ENCODE data around the gene DPYD. TPM values are rescaled to one million over a fixed set of nuclear protein-coding genes. Genes with fewer than 3 reads are reported as not detected.

The DPYD gene
- total RNA-seq, 1 experiment from 2014 or later: 0.46 TPM

DNA sequence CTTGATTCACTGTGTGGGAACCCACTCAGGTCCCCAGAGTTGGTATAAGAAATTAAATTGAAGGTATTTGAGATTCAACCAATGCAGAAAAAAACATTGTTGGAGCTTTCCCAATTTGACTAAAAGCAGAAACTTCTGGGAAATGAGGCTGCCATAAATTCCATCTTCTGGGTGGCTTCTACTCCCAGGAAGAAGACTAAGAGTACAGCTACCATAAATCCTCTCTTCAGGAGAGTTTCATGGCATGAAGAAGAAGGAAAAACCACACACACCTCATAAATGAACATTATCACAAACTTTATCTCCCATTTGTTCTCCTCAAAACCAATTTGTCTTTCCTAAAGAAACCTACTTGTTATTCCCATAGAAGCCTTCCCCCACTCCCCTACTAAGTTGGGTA, 283.9 kb downstream of the DPYD start (continued):
- TF ChIP-seq, protein P1, sequence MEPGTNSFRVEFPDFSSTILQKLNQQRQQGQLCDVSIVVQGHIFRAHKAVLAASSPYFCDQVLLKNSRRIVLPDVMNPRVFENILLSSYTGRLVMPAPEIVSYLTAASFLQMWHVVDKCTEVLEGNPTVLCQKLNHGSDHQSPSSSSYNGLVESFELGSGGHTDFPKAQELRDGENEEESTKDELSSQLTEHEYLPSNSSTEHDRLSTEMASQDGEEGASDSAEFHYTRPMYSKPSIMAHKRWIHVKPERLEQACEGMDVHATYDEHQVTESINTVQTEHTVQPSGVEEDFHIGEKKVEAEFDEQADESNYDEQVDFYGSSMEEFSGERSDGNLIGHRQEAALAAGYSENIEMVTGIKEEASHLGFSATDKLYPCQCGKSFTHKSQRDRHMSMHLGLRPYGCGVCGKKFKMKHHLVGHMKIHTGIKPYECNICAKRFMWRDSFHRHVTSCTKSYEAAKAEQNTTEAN (CRISPR knock-in tag; IDR thresholded peaks at IDR 0.05): no peak
- no peak for TF ChIP-seq ZNF416 (CRISPR knock-in tag; IDR thresholded peaks at IDR 0.05)
- no peak for TF ChIP-seq NFE2L1 (CRISPR knock-in tag; IDR thresholded peaks at IDR 0.05)

DNA sequence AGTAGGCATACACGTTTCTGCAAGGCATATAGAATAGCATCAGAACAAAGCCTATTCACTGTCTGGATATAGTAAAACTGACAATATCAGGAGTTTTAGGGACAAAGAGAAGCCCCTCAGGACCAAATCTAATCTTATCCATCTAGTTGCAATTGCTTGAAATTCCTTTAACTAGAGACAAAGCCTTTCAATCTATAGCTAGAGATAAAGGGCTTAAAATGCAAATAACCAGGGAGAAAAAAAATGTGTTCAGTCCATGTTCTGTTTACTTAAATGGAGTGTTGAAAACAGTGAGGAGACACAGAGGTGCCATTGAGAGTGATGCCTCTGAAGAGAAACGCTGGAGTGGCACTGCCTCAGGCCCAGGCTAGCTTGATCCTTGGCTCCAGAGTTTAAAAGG, 286.1 kb downstream of the DPYD start:
- TF ChIP-seq, protein P1 (CRISPR knock-in tag; IDR thresholded peaks at IDR 0.05): no peak
- TF ChIP-seq ZNF317 (CRISPR knock-in tag; IDR thresholded peaks at IDR 0.05; ENCODE audit: borderline replicate concordance, low read depth) (no peak), GABPB1 (CRISPR knock-in tag; IDR thresholded peaks at IDR 0.05) (no peak), JUN (CRISPR knock-in tag; IDR thresholded peaks at IDR 0.05) (no peak), NR1H2 (CRISPR knock-in tag; IDR thresholded peaks at IDR 0.05) (no peak), PRRX2 (CRISPR knock-in tag; IDR thresholded peaks at IDR 0.05) (no peak), ESRRA (CRISPR knock-in tag; IDR thresholded peaks at IDR 0.05; ENCODE audit: borderline replicate concordance) (no peak)
- TF ChIP-seq, protein P2, sequence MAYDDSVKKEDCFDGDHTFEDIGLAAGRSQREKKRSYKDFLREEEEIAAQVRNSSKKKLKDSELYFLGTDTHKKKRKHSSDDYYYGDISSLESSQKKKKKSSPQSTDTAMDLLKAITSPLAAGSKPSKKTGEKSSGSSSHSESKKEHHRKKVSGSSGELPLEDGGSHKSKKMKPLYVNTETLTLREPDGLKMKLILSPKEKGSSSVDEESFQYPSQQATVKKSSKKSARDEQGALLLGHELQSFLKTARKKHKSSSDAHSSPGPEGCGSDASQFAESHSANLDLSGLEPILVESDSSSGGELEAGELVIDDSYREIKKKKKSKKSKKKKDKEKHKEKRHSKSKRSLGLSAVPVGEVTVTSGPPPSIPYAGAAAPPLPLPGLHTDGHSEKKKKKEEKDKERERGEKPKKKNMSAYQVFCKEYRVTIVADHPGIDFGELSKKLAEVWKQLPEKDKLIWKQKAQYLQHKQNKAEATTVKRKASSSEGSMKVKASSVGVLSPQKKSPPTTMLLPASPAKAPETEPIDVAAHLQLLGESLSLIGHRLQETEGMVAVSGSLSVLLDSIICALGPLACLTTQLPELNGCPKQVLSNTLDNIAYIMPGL (CRISPR knock-in tag; IDR thresholded peaks at IDR 0.05): no peak
- TF ChIP-seq, protein P3, sequence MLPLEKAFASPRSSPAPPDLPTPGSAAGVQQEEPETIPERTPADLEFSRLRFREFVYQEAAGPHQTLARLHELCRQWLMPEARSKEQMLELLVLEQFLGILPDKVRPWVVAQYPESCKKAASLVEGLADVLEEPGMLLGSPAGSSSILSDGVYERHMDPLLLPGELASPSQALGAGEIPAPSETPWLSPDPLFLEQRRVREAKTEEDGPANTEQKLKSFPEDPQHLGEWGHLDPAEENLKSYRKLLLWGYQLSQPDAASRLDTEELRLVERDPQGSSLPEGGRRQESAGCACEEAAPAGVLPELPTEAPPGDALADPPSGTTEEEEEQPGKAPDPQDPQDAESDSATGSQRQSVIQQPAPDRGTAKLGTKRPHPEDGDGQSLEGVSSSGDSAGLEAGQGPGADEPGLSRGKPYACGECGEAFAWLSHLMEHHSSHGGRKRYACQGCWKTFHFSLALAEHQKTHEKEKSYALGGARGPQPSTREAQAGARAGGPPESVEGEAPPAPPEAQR (CRISPR knock-in tag; IDR thresholded peaks at IDR 0.05): no peak
- TF ChIP-seq, protein P4, sequence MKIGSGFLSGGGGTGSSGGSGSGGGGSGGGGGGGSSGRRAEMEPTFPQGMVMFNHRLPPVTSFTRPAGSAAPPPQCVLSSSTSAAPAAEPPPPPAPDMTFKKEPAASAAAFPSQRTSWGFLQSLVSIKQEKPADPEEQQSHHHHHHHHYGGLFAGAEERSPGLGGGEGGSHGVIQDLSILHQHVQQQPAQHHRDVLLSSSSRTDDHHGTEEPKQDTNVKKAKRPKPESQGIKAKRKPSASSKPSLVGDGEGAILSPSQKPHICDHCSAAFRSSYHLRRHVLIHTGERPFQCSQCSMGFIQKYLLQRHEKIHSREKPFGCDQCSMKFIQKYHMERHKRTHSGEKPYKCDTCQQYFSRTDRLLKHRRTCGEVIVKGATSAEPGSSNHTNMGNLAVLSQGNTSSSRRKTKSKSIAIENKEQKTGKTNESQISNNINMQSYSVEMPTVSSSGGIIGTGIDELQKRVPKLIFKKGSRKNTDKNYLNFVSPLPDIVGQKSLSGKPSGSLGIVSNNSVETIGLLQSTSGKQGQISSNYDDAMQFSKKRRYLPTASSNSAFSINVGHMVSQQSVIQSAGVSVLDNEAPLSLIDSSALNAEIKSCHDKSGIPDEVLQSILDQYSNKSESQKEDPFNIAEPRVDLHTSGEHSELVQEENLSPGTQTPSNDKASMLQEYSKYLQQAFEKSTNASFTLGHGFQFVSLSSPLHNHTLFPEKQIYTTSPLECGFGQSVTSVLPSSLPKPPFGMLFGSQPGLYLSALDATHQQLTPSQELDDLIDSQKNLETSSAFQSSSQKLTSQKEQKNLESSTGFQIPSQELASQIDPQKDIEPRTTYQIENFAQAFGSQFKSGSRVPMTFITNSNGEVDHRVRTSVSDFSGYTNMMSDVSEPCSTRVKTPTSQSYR (CRISPR knock-in tag; IDR thresholded peaks at IDR 0.05): no peak
- TF ChIP-seq, protein P5, sequence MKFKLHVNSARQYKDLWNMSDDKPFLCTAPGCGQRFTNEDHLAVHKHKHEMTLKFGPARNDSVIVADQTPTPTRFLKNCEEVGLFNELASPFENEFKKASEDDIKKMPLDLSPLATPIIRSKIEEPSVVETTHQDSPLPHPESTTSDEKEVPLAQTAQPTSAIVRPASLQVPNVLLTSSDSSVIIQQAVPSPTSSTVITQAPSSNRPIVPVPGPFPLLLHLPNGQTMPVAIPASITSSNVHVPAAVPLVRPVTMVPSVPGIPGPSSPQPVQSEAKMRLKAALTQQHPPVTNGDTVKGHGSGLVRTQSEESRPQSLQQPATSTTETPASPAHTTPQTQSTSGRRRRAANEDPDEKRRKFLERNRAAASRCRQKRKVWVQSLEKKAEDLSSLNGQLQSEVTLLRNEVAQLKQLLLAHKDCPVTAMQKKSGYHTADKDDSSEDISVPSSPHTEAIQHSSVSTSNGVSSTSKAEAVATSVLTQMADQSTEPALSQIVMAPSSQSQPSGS (CRISPR knock-in tag; IDR thresholded peaks at IDR 0.05; ENCODE audit: borderline replicate concordance, low read depth): no peak
- TF ChIP-seq, protein P6, sequence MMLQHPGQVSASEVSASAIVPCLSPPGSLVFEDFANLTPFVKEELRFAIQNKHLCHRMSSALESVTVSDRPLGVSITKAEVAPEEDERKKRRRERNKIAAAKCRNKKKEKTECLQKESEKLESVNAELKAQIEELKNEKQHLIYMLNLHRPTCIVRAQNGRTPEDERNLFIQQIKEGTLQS (CRISPR knock-in tag; conservative IDR thresholded peaks at IDR 0.05): no peak
- Mint-ChIP-seq H3K4me1 (0 out of 2 replicates have a peak, but pooled peaks cover 4% of the 10 kb centered on the region), H3K36me3 (no peaks in the 10 kb centered on the region), H3K27me3 (ENCODE audit: low read depth) (no peaks in the 10 kb centered on the region), H3K4me3 (no peak overlapping the region), H3K9me3 (no peaks in the 10 kb centered on the region), H3K27ac (no peak overlapping the region)
- no peak for DNase-seq (ENCODE audit: low spot score)
- CTCF ChIA-PET: no interaction called here
- ATAC-seq: no peak
- POLR2A ChIA-PET: no interaction called here

All from WTC11 (cell line).